NCI-H774 (cell line): ENCODE data around the gene FTO.

Experiments
- DNase-seq: peaks from one replicate; lab custom pipeline; 2025; lab: John Stamatoyannopoulos, UW

FTO gene

GRCh38 chr16:53936052-53936451 lies 232.1 kb downstream of the FTO start:
- no peak for DNase-seq

GRCh38 chr16:53936529-53936928 lies 232.6 kb downstream of the FTO start:
- DNase-seq: no peak

GRCh38 chr16:53937161-53937880 lies 233.4 kb downstream of the FTO start:
- DNase-seq: no peak

- DNase-seq: no peak
Measured at GRCh38 chr16:53944025-53944424, 240.1 kb downstream of the FTO start.

GRCh38 chr16:53945996-53946395 lies 242.0 kb downstream of the FTO start:
- no peak for DNase-seq

- DNase-seq: no peak
Measured at GRCh38 chr16:53946746-53947386, 242.9 kb downstream of the FTO start.

GRCh38 chr16:53947642-53948041 lies 243.7 kb downstream of the FTO start:
- DNase-seq: no peak

GRCh38 chr16:53948326-53948725 lies 244.4 kb downstream of the FTO start:
- no peak for DNase-seq

- DNase-seq: no peak
Measured at GRCh38 chr16:53948734-53949430, 244.9 kb downstream of the FTO start.

GRCh38 chr16:53949715-53950410 lies 245.9 kb downstream of the FTO start:
- no peak for DNase-seq

GRCh38 chr16:53950677-53951076 lies 246.7 kb downstream of the FTO start:
- peak; percentile 73 for DNase-seq

- DNase-seq: no peak
Measured at GRCh38 chr16:53952215-53953208, 248.6 kb downstream of the FTO start.

- no peak for DNase-seq
Measured at GRCh38 chr16:53953336-53953735, 249.4 kb downstream of the FTO start.

GRCh38 chr16:53955221-53955875 lies 251.4 kb downstream of the FTO start:
- DNase-seq: no peak

GRCh38 chr16:53958341-53958880 lies 254.5 kb downstream of the FTO start:
- no peak for DNase-seq

- no peak for DNase-seq
Measured at GRCh38 chr16:53960050-53960812, 256.3 kb downstream of the FTO start.

GRCh38 chr16:53960954-53961616 lies 257.1 kb downstream of the FTO start:
- DNase-seq: no peak

- no peak for DNase-seq
Measured at GRCh38 chr16:53962041-53962440, 258.1 kb downstream of the FTO start.

GRCh38 chr16:53964145-53964790 lies 260.3 kb downstream of the FTO start:
- no peak for DNase-seq
